Calu3 (cell line): Measurements from ENCODE around the gene EEPD1. TPM values are rescaled to one million over a fixed set of nuclear protein-coding genes. Genes with fewer than 3 reads are reported as not detected.

Source experiments
- BruUV-seq: library from RNA; stranded (reverse); fragments of 400-500 nt; replicated peaks from 2 replicates; lab custom pipeline; 2021; lab: Mats Ljungman, UMichigan
- CTCF ChIA-PET: fragments of 300-600 bp; sonication (Branson Sonifier 250); formaldehyde crosslinking; loops from one replicate; lab custom pipeline; 2022; ENCODE audit warnings: antibody characterized with exemption; lab: Charles Lee
- DNase-seq: peaks from one replicate; pipeline ENCODE4 v3.0.0; 2022
- H3K27ac Mint-ChIP-seq: one replicate; pipeline ENCODE4 v1.8.0; 2022; ENCODE audit warnings: mixed read lengths; ENCODE audit not compliant: unreplicated experiment
- H3K27me3 Mint-ChIP-seq: one replicate; pipeline ENCODE4 v1.8.0; 2022; ENCODE audit warnings: mixed read lengths; ENCODE audit not compliant: unreplicated experiment
- H3K36me3 Mint-ChIP-seq: one replicate; pipeline ENCODE4 v1.8.0; 2022; ENCODE audit warnings: mild to moderate bottlenecking, moderate library complexity, mixed read lengths; ENCODE audit not compliant: insufficient read depth, unreplicated experiment
- H3K4me1 Mint-ChIP-seq: one replicate; pipeline ENCODE4 v1.8.0; 2022; ENCODE audit warnings: mild to moderate bottlenecking, low read depth, mixed read lengths; ENCODE audit not compliant: unreplicated experiment
- H3K4me3 Mint-ChIP-seq: one replicate; pipeline ENCODE4 v1.8.0; 2022; ENCODE audit warnings: mild to moderate bottlenecking, low read depth, moderate library complexity, mixed read lengths; ENCODE audit not compliant: unreplicated experiment
- H3K9me3 Mint-ChIP-seq: one replicate; pipeline ENCODE4 v1.8.0; 2022; ENCODE audit warnings: low read depth, mixed read lengths; ENCODE audit not compliant: unreplicated experiment
- CTCF ChIP-seq: fragments of 200-600 bp; IDR thresholded peaks from one replicate; pipeline ENCODE4 v1.8.0; 2022; ENCODE audit warnings: antibody characterized with exemption; ENCODE audit not compliant: unreplicated experiment
- intact Hi-C: fragments of 100-400 bp; cut with micrococcal nuclease; formaldehyde crosslinking; loops from one replicate; pipeline ENCODE4 v1.10.0; 2022; ENCODE audit not compliant: unreplicated experiment
- total RNA-seq: library from RNA; stranded (reverse); gene quantifications from 2 replicates; pipeline ENCODE4 v1.2.3, GENCODE V29; 2022

Gene EEPD1
- total RNA-seq, 1 experiment from 2014 or later = 48.8 TPM

- no peak for DNase-seq
- intact Hi-C loops = no loop called here
- Mint-ChIP-seq H3K4me1 (peaks cover 32% of the 10 kb centered on the region), H3K27me3 (no peaks in the 10 kb centered on the region), H3K9me3 (no peaks in the 10 kb centered on the region), H3K36me3 (peaks cover 66% of the 10 kb centered on the region), H3K4me3 (no peak overlapping the region), H3K27ac (no peak overlapping the region)
- BruUV-seq = no TSS peak
- TF ChIP-seq CTCF = no peak
- CTCF ChIA-PET = interaction anchor here (0.7 to 1.2 kb wide), 2 partner anchors 14 to 94 kb away, joined by 3 to 4 read pairs; no protein-coding TSS in a partner anchor
These were observed 146.8 kb downstream of the EEPD1 start for GRCh38 chr7:36299823-36300341.

- peaks cover 26% of the 10 kb centered on the region for H3K4me1 Mint-ChIP-seq
- H3K36me3 Mint-ChIP-seq = peaks cover 58% of the 10 kb centered on the region
- CTCF ChIA-PET = interaction anchor here (0.7 to 1.2 kb wide), 2 partner anchors 15 to 95 kb away, joined by 3 to 4 read pairs; no protein-coding TSS in a partner anchor
- H3K27me3 Mint-ChIP-seq = no peaks in the 10 kb centered on the region
- intact Hi-C loops = no loop called here
- no peak overlapping the region for H3K4me3 Mint-ChIP-seq
- H3K27ac Mint-ChIP-seq = no peak overlapping the region
- DNase-seq = no peak
- BruUV-seq = no TSS peak
- no peaks in the 10 kb centered on the region for H3K9me3 Mint-ChIP-seq
- TF ChIP-seq CTCF = no peak
These were observed 147.8 kb downstream of the EEPD1 start for GRCh38 chr7:36300696-36301350.

GRCh38 chr7:36301914-36302771 lies 149.1 kb downstream of the EEPD1 start:
- H3K27ac Mint-ChIP-seq = peak overlapping the region; percentile 21
- BruUV-seq = no TSS peak
- peaks cover 57% of the 10 kb centered on the region for H3K36me3 Mint-ChIP-seq
- CTCF ChIA-PET = no interaction called here
- no peaks in the 10 kb centered on the region for H3K9me3 Mint-ChIP-seq
- no peaks in the 10 kb centered on the region for H3K27me3 Mint-ChIP-seq
- intact Hi-C loops = no loop called here
- no peak overlapping the region for H3K4me3 Mint-ChIP-seq
- no peak for TF ChIP-seq CTCF
- H3K4me1 Mint-ChIP-seq = peaks cover 26% of the 10 kb centered on the region
- no peak for DNase-seq

GRCh38 chr7:36303202-36304098 lies 150.4 kb downstream of the EEPD1 start:
- no peak overlapping the region for H3K4me3 Mint-ChIP-seq
- TF ChIP-seq CTCF = no peak
- DNase-seq = peak; percentile 86
- H3K4me1 Mint-ChIP-seq = peaks cover 26% of the 10 kb centered on the region
- H3K27ac Mint-ChIP-seq = peak overlapping the region; percentile 7
- CTCF ChIA-PET = interaction anchor here (0.6 to 1.7 kb wide), 8 partner anchors 8 to 327 kb away, joined by 3 to 5 read pairs (median 4); no protein-coding TSS in a partner anchor
- intact Hi-C loops = no loop called here
- BruUV-seq = no TSS peak
- H3K27me3 Mint-ChIP-seq = no peaks in the 10 kb centered on the region
- H3K9me3 Mint-ChIP-seq = no peaks in the 10 kb centered on the region
- H3K36me3 Mint-ChIP-seq = peaks cover 44% of the 10 kb centered on the region
